Measurements from ENCODE around the gene CERS6.

CERS6 gene

GRCh38 chr2:168443818-168444217 lies 12.3 kb upstream of the CERS6 start:
- DNase-seq = no peak

DNA sequence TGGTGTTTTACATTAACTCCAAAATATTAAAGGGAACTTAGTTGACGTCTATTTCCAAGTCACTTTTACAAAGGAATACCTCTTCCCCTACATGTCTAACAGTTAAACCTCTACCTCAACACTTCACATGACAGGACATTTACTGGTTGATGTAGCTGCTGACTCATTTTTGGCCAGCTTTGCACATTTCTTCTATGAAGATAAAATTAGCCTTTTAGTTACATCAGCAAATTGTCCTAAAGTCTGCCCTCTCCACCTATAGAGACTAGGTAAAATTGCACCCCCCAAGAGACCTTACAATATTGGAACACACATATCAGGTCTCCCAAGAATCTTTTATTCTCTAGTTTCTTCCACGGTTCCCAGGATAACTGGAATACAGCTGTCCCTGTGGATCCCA lies 10.1 kb upstream of the CERS6 start:
- no peak for DNase-seq

DNA sequence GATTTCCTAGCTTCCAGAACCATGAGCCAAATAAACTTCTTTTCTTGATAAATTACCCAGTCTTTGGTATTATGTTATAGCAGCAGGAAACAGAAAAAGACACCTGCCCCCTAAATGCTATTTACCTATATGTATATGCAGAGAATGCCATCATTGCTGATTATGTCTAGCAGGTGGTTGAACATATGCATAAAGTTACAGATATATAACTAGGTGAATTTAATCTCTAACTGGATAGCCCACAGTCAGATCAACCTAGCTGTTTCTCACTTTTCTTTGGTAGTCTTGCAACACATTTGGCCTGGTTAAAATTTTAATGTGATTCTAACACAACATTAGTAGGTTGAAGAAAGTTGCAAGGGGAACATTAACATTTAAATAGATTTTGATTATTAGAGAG lies 7.1 kb upstream of the CERS6 start:
- no peak for DNase-seq

DNA sequence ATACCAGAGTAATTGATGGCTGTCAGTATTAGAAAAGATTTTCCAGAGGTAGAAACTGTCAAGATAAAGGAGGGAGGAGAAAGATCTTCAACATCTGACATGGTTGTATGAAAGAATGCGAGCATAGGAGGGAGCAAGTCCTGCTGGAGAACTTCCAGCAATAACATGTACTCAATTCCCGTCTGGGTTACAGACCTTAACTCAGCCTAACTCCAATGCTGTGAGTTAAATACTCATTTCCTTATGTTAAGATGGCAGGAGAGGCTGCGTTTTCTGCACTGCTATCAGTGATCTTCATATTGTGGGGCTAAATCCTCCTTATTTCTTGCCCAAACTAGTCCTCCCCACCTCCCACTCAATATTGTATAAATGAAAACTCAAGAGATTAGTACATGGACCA lies 6.7 kb upstream of the CERS6 start:
- no peak for DNase-seq

DNA sequence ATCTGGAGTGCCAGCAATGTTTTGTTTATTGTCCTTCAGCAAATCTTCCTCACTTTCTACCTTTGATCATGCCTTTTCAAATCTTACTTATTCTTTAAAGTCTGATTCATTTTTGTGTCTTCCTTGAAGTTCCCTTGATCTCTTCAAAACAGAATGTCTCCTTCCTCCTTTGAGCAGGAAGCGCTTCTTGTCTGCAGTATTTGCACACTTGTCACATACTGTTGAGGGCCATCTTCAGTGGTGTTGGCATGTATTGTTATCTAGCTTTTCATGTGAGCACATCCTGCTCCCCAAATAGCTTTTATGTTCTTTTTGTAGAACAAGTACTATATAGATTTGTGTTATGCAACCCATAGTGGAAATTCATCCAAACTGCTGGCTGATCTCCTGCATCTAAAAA lies 5.9 kb upstream of the CERS6 start:
- peak in 1 of 2 donors; percentile 5 for DNase-seq

DNA sequence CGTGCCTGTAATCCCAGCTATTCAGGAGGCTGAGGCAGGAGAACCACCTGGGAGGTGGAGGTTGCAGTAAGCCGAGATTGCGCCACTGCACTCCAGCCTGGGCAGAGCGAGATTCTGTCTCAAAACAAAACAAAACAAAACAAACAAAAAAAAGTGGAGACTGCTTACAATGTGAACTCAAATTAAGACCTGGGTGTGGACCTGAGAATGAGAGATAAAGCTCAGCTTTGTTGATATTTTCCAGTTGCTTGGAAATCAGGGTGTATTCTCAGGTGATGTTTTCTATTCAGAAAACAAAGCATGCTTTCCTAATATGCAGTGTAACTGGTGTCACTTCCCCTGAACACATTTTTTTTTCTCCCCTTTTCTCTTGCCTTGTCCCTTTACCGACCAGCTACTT lies 5.3 kb upstream of the CERS6 start:
- DNase-seq = no peak

DNA sequence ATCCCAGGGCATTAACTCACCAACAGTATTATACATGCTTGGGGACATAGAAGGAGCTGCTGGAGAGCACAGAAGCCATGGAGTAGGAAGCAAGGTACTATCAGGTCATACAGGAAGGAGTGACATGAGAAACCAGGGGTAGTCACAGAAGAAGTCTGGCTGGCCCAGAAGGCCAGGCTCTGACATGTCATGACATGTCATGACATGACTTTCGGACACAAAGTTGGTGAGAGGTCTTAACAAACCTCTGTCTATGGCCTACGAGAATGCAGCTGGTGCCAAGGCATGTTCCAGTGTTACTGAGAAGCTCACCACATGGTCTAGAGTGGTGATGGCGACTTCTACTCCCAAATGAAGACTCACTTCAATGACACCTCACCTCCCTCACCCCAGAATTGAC lies 3.3 kb upstream of the CERS6 start:
- no peak for DNase-seq

DNA sequence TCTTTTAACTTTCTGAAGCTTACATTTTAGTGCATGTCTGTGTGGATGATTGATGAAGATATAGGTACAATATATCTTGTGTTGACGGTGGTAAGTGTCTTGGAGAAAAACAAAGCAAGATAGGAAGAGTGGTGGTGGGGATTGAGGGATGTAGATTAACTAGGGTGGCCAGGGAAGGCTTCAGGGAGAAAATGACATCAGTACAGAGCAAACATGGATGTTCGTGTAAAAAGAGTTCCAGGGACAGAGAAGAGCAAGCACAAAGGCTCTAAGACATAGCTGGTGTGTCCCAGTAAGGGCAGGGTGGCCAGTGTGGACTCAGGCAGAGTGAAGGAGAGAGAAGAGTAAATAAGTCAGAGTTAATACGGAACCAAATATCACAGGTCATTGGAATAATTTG lies 2.7 kb upstream of the CERS6 start:
- DNase-seq = no peak

DNA sequence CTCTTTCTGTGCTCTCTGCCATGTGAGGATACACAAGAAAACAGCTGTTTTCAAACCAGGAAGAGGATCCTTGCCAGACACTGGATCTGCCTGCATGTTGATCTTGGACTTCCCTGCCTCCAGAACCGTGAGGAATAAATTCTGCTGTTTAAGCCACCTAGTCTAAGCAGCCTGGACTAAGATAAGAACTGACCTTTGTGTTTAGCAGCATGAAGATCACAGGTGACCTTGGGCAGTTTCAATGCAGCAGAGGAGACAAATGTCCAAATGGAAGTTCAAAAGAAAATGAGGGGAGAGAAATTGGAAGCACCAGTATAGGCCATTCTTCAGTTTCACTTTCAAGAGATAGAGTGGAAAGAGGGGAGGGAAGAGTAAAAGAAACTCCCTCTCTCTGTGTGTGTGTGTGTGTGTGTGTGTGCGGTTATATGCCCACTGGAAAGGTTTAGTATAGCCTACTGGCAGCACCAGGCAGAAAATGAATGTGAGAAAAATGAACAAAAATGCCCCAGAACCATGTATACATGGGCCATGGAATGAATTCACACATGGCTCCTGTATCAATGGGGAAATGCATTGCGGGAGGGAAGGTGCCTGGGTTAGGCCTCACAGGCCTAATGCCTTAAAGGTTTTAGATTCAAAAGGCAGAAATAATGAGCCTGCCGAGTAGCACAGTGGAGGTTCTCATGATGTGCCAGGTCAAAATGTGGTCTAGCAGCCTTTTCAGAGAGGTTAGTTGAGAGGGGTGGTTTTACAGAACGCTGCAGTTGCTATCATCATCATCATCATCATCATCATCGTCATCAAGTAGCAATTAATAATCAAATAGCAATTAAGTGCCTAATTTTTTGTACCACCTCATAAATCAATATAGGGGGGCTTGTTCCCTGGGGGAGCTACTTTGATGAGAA lies 1.1 kb upstream of the CERS6 start:
- DNase-seq = peak in 1 of 2 donors; percentile 13

DNA sequence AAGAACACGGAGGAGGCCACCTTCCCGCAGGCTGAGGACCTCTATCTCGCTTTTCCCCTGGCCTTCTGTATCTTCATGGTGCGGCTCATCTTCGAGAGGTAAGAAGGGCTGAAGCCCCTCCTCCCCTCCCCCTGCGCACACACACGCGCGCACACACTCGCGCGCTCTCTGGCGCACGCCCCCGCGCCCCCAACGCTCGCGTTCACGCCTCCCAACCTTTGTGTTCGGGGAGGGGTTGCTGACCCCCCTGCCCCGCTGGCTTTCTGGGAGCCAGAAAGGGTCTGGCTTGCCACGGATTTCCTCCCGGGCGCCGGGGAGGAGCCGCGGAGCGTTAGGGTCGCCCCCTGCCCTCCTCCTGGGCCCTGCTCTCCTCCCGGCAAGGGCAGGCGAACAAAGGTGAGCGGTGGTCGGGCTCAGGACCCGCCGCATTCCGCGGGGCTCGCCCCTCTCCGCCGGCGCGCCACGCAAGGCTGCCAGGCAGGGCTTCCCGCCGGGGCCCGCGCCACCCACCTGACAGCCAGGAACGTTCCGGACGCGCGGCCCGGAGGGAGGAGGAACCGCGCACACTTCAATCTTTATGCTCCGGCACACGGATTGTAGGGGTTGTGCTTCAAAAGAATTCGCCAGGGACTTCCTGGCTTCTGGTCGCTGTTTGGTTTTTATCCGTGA lies 583 bp downstream of the CERS6 start:
- DNase-seq = no peak

DNA sequence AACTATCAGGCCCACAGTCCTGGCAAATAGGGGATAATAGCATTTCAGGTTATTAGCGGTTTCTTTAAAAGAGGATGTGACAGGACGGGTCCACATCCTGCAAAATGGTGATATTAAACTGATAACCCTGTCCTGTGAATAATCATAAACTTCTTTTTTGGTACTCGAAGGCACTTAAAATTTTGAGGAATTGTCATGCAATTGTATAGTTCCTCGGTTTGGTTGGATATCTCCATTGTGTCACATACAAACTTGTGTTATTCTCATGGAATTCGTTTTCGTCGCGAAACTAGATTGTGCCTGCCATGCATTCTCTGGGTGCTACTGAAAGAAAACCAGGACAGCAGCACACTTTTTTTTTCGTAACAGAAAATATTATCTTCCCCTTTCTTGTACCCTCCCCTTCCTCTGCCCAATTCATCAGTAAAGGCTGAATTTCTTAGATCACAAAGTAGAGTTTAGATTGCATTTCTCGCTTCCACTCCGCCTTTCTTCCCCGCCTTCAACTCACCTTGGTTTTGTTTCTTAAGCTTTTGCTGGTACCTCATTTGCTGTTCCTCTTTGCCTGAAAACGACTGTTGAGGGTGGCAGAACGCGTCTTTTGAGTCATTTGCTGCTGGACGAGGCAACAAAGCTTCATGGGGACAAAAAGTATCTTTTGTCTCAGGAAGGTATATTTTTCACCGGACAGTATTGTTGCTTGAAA lies 1.3 kb downstream of the CERS6 start:
- DNase-seq = peak in 1 of 2 donors; percentile 24

DNA sequence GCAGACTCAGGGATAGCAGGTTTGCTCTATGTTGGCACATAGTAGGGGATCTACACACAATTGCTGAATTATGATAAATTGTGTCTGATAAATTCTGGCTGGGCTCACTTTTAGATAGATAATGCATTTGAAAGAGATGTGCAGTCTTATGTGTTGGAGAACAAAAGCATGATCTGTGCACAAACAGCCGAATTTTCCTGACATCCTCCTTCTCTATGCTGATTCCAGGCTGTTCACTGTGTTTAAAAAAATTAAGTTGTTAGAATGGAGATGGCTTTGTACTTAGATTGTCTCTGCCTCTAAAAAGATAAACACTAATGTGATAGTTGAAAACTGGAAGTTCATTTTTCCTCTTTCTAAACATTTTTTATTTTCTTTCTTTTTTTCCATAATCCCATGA lies 2.1 kb downstream of the CERS6 start:
- no peak for DNase-seq

- DNase-seq = no peak
Observed at GRCh38 chr2:168459256-168459655, 3.2 kb downstream of the CERS6 start.

DNA sequence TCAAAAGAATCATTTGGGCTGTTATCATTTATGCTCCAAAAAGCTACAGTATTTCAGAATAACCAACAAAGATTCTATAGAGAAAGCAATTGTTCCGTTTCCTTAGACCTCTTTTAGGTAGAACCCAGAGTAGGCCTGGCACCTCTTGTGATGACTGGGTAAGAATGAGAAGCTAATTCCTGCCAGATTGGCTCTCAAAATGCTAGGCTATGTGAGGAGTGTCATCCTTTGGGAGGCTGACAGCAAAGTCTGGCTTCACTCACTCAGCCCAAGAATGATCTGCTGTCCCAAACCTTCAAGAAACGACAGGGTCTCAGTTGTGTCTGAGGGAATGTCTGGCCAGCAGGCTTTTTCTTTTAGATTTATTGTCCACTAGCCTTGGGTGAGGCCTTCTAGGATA lies 4.5 kb downstream of the CERS6 start:
- DNase-seq = no peak

GRCh38 chr2:168461178-168461941 lies 5.3 kb downstream of the CERS6 start:
- DNase-seq = no peak

GRCh38 chr2:168461942-168462331 lies 5.9 kb downstream of the CERS6 start:
- DNase-seq = no peak

- no peak for DNase-seq
Observed at GRCh38 chr2:168462543-168463045, 6.5 kb downstream of the CERS6 start.

DNA sequence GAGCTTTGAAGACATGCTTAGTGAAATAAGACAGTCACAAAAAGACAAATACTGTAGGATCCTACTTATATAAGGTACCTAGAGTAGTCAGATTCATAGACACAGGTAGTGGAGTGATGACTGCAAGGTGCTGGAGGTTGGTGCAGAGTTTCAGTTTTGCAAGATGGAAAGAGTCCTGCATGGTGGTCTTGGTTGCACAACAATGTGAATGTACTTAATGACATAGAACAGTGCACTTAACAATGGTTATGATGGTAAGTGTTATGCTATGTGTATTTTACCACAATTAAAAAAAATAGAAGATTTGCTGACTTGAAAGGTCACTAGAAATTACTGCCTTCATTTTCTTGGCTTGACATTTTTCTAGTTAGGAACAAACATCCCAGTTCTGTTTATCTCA lies 9.5 kb downstream of the CERS6 start:
- no peak for DNase-seq

DNA sequence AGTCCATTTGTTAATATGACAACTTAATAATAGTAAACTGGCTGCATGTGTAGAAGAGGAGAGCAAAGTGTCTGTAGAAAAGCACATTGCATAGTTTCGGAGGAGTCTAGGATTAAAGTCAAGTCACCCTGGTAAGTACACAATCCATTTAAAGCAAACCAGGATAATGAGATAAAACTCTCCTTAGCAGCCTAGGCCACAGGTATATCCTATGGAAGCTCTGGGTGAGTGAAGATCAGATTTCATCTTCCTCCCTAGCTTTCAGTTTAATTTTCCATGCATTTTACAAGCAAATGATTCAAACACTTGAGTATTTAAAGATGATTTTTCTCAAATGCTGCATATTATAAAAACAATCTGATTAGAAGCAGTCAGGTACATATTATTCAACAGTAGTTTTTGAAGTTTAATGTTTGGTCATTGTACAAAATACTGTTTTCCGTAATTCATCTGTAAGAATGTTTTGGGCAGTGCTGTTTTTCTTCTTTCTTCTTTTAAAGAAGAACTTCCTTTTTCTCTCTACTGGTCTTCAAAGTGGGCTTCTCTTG lies 10.2 kb downstream of the CERS6 start:
- peak in 1 of 2 donors; percentile 33 for DNase-seq

- no peak for DNase-seq
Observed at GRCh38 chr2:168466834-168467565, 10.9 kb downstream of the CERS6 start.

DNA sequence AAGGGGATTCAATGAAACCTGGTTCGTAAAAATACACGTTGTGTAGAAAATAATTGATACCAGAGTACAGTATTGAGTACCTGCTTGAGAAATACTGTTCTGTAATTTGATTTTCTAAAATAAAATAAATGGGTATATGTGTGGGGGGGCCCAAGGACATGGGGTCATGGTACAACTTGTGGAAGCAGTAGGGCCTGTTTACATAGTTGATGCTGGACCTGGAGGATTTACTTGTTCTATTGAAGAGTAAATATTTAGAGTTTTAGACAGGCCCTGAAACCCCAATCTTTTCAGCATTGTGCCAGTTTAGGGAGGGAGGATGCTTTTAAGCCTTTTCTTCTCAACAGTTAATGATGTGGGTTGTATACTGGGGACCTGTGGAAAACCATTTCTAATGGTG lies 11.7 kb downstream of the CERS6 start:
- DNase-seq = no peak

- no peak for DNase-seq
Observed at GRCh38 chr2:168468354-168468753, 12.3 kb downstream of the CERS6 start.

All from bone marrow (tissue), 2 donors.